NCI-H2029 treated with DMSO at 0.1 percent for 48 hours (cell line): ENCODE data around the gene ALPL.
A peak's percentile ranks its signal among the peaks of the same experiment; 100 is the strongest.

ENCODE experiments used
- DNase-seq: peaks from one replicate; lab custom pipeline; 2025; lab: John Stamatoyannopoulos, UW

Gene ALPL

GRCh38 chr1:21530368-21531016 is 21.3 kb downstream of the ALPL start:
- no peak for DNase-seq

GRCh38 chr1:21531241-21531640 is 22.0 kb downstream of the ALPL start:
- DNase-seq = no peak

- DNase-seq = no peak
Measured at GRCh38 chr1:21532496-21532895, 23.3 kb downstream of the ALPL start.

GRCh38 chr1:21532992-21533534 is 23.8 kb downstream of the ALPL start:
- no peak for DNase-seq

GRCh38 chr1:21534146-21534545 is 24.9 kb downstream of the ALPL start:
- no peak for DNase-seq

- DNase-seq = peak; percentile 19
Measured at GRCh38 chr1:21534674-21535378, 25.6 kb downstream of the ALPL start.

GRCh38 chr1:21536218-21536617 is 27.0 kb downstream of the ALPL start:
- no peak for DNase-seq

GRCh38 chr1:21537511-21537931 is 28.3 kb downstream of the ALPL start:
- DNase-seq = no peak

- DNase-seq = no peak
Measured at GRCh38 chr1:21537932-21538630, 28.9 kb downstream of the ALPL start.

- DNase-seq = no peak
Measured at GRCh38 chr1:21539933-21540332, 30.7 kb downstream of the ALPL start.

GRCh38 chr1:21541329-21541728 is 32.1 kb downstream of the ALPL start:
- no peak for DNase-seq

- DNase-seq = no peak
Measured at GRCh38 chr1:21541835-21542234, 32.6 kb downstream of the ALPL start.

GRCh38 chr1:21543598-21543997 is 34.4 kb downstream of the ALPL start:
- no peak for DNase-seq

GRCh38 chr1:21544095-21544494 is 34.9 kb downstream of the ALPL start:
- DNase-seq = no peak

GRCh38 chr1:21546122-21546825 is 37.1 kb downstream of the ALPL start:
- DNase-seq = no peak

GRCh38 chr1:21547876-21548275 is 38.7 kb downstream of the ALPL start:
- no peak for DNase-seq

GRCh38 chr1:21550097-21550496 is 40.9 kb downstream of the ALPL start:
- DNase-seq = no peak

GRCh38 chr1:21550866-21551475 is 41.7 kb downstream of the ALPL start:
- no peak for DNase-seq

GRCh38 chr1:21552715-21553114 is 43.5 kb downstream of the ALPL start:
- no peak for DNase-seq

- DNase-seq = no peak
Measured at GRCh38 chr1:21553116-21553926, 44.1 kb downstream of the ALPL start.
